MM.1S (cell line): ENCODE results near the gene TAPBP.
A peak's percentile ranks its signal among the peaks of the same experiment; 100 is the strongest.

Experiments used
- DNase-seq: peaks from one replicate; pipeline ENCODE4 v3.0.0-alpha.2; 2015
- H2AFZ ChIP-seq: fragments of 300-600 bp; sonication (generic); 2 replicates; pipeline ENCODE4 v1.6.0; 2016; ENCODE audit warnings: antibody characterized with exemption, low read length
- H3F3A ChIP-seq: fragments of 300-600 bp; sonication (generic); 2 replicates; pipeline ENCODE4 v1.6.1; 2016; ENCODE audit warnings: mild to moderate bottlenecking, antibody characterized with exemption, low read length, moderate library complexity, mixed read lengths; ENCODE audit not compliant: insufficient read depth
- H3K27ac ChIP-seq: fragments of 300-600 bp; sonication (generic); 2 replicates; pipeline ENCODE4 v1.5.1; 2016; ENCODE audit warnings: mild to moderate bottlenecking, low read length
- H3K27me3 ChIP-seq: fragments of 300-600 bp; sonication (generic); replicated peaks from 2 replicates; pipeline ENCODE4 v1.6.0; 2016; ENCODE audit warnings: low read length; ENCODE audit not compliant: insufficient read depth
- H3K36me3 ChIP-seq: fragments of 300-600 bp; sonication (generic); replicated peaks from 2 replicates; pipeline ENCODE4 v1.6.1; 2016; ENCODE audit warnings: mild to moderate bottlenecking, low read length, mixed read lengths; ENCODE audit not compliant: insufficient read depth
- H3K4me1 ChIP-seq: fragments of 300-600 bp; sonication (generic); 2 replicates; pipeline ENCODE4 v1.6.1; 2016; ENCODE audit warnings: low read length, mixed read lengths
- H3K4me2 ChIP-seq: fragments of 300-600 bp; sonication (generic); 2 replicates; pipeline ENCODE4 v1.6.0; 2016; ENCODE audit warnings: low read depth, low read length
- H3K4me3 ChIP-seq: fragments of 300-600 bp; sonication (generic); 2 replicates; pipeline ENCODE4 v1.5.1; 2016; ENCODE audit warnings: low read length, mixed read lengths
- H3K79me2 ChIP-seq: fragments of 300-600 bp; sonication (generic); 2 replicates; pipeline ENCODE4 v1.6.1; 2016; ENCODE audit warnings: mixed run types, low read length, mixed read lengths
- H3K9ac ChIP-seq: fragments of 300-600 bp; sonication (generic); 2 replicates; pipeline ENCODE4 v1.6.1; 2016; ENCODE audit warnings: low read length, mixed read lengths
- H3K9me2 ChIP-seq: fragments of 300-600 bp; sonication (generic); replicated peaks from 2 replicates; pipeline ENCODE4 v1.6.1; 2016; ENCODE audit warnings: mild to moderate bottlenecking, low read length, mixed read lengths; ENCODE audit not compliant: insufficient read depth
- H3K9me3 ChIP-seq: fragments of 300-600 bp; sonication (generic); replicated peaks from 2 replicates; pipeline ENCODE4 v1.6.1; 2016; ENCODE audit warnings: mild to moderate bottlenecking, low read length, mixed read lengths; ENCODE audit not compliant: insufficient read depth
- H4K20me1 ChIP-seq: fragments of 300-600 bp; sonication (generic); 2 replicates; pipeline ENCODE4 v1.6.1; 2016; ENCODE audit warnings: mild to moderate bottlenecking, low read length, moderate library complexity, mixed read lengths; ENCODE audit not compliant: insufficient read depth
- EZH2 ChIP-seq: fragments of 300-600 bp; sonication (generic); optimal IDR thresholded peaks from 2 replicates; pipeline ENCODE3; 2017; ENCODE audit warnings: low read depth, mild to moderate bottlenecking, antibody characterized with exemption, low read length, mixed read lengths
- EZH2phosphoT487 ChIP-seq: fragments of 300-600 bp; sonication (generic); IDR thresholded peaks from 2 replicates; pipeline ENCODE4 v1.6.1; 2018; ENCODE audit warnings: antibody characterized with exemption, low read length
- TF ChIP-seq, protein P1 (sequence below): fragments of 300-600 bp; sonication (generic); IDR thresholded peaks from 2 replicates; pipeline ENCODE4 v1.5.1; 2016; ENCODE audit warnings: antibody characterized with exemption, low read length, mixed read lengths

Gene TAPBP

DNA sequence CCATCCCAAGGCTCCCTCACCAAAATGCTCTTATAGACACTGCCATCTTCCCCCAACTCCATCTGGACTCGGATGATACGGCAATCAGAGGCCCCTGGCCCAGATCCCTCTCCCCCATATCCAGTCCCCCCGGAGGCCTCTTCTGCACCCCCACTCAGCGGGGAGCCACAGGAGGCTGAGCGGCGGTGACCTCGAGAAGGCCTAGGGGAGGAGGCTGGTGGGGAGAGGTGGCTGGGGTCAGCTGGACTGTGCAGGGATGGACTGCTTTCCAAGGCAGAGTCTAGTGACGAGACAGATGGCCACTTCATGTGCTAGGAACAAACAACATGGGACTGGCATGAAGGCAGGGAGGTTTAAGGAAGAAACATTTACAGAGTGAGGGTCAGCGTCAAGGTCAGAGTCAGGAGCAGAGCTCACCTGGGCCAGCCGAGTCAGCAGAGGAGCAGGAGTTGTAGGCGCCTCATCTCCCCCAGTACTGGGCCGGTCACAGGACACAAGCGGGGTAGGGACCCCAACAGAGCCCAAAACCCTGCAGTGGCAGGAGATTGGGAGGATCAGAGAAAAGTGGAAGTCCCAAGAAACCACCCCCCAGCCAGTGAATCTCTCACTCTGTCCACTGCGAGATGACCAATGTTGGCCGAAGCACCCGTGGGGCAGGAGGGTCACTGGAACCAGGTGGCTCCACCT lies 20.7 kb downstream of the TAPBP start:
- Histone ChIP-seq H3K9ac (no peak overlapping the region), H2AFZ (no peak overlapping the region), H3K27me3 (no peaks in the 10 kb centered on the region), H3K4me3 (no peak overlapping the region), H3K9me2 (no peaks in the 10 kb centered on the region), H3K4me1 (peaks cover 17% of the 10 kb centered on the region), H3F3A (peaks cover 2% of the 10 kb centered on the region), H3K79me2 (peaks cover 45% of the 10 kb centered on the region), H4K20me1 (no peaks in the 10 kb centered on the region), H3K36me3 (no peaks in the 10 kb centered on the region), H3K27ac (no peak overlapping the region), H3K9me3 (no peaks in the 10 kb centered on the region), H3K4me2 (no peak overlapping the region)
- no peak for DNase-seq
- TF ChIP-seq EZH2 (no peak), EZH2phosphoT487 (no peak)
- TF ChIP-seq, protein P1, sequence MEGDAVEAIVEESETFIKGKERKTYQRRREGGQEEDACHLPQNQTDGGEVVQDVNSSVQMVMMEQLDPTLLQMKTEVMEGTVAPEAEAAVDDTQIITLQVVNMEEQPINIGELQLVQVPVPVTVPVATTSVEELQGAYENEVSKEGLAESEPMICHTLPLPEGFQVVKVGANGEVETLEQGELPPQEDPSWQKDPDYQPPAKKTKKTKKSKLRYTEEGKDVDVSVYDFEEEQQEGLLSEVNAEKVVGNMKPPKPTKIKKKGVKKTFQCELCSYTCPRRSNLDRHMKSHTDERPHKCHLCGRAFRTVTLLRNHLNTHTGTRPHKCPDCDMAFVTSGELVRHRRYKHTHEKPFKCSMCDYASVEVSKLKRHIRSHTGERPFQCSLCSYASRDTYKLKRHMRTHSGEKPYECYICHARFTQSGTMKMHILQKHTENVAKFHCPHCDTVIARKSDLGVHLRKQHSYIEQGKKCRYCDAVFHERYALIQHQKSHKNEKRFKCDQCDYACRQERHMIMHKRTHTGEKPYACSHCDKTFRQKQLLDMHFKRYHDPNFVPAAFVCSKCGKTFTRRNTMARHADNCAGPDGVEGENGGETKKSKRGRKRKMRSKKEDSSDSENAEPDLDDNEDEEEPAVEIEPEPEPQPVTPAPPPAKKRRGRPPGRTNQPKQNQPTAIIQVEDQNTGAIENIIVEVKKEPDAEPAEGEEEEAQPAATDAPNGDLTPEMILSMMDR: no peak

DNA sequence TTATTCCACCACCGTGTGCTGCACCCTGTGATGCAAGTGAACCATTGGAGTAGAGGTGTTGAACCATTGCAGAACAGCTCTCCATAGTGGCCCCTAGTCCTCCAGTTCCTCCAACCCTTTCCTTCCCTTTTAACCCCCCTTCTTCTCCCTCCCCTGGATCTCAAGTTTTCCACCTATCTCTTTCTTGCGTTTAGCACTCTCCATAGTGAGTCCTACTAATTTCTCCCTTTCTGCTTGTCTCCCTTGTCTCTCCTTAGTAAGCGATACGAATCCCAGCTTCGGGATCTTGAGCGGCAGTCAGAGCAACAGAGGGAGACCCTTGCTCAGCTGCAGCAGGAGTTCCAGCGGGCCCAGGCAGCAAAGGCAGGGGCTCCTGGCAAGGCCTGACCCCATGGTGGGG lies 23.4 kb downstream of the TAPBP start:
- TF ChIP-seq EZH2phosphoT487 (no peak), EZH2 (no peak)
- TF ChIP-seq, protein P1: no peak
- Histone ChIP-seq H2AFZ (no peak overlapping the region), H3K4me2 (peak overlapping the region; percentile 89), H3K79me2 (peaks cover 52% of the 10 kb centered on the region), H3K27me3 (no peaks in the 10 kb centered on the region), H3K4me1 (peaks cover 20% of the 10 kb centered on the region; the same call in 1 of the 2 replicates), H3K27ac (no peak overlapping the region), H3K9me3 (no peaks in the 10 kb centered on the region), H3K4me3 (peak overlapping the region; percentile 99), H3K36me3 (0 out of 2 replicates have a peak, but pooled peaks cover 6% of the 10 kb centered on the region), H4K20me1 (no peaks in the 10 kb centered on the region), H3F3A (no peaks in the 10 kb centered on the region; the same call in 1 of the 2 replicates), H3K9ac (peak overlapping the region; percentile 91; the same call in 1 of the 2 replicates), H3K9me2 (no peaks in the 10 kb centered on the region)
- DNase-seq: no peak

DNA sequence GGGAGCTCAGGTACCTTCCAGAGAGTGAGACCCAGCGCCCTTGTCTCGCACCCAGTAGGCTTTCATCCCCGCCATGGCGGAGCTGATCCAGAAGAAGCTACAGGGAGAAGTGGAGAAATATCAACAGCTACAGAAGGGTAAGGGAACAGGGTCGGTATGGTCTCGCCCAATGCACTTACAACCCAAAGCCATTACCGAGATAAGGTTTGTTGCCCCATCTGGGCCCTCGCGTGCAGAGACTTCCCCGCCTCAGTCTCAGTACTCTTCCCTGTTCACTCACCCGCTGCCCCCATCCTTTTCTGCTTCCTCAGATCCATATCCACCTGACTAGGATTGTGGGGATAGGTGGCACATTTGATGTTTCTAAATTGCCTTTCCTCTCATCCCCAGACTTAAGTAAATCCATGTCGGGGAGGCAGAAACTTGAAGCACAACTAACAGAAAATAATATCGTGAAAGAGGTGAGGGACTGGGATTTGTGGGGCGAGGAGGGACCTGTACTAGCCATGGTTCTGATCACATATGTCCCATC lies 24.0 kb downstream of the TAPBP start:
- 0 out of 2 replicates have a peak, but pooled peaks cover 6% of the 10 kb centered on the region for H3K36me3 ChIP-seq
- peaks cover 20% of the 10 kb centered on the region; the same call in 1 of the 2 replicates for H3K4me1 ChIP-seq
- no peaks in the 10 kb centered on the region for H3K9me3 ChIP-seq
- peak overlapping the region; percentile 99 for H3K4me3 ChIP-seq
- peak overlapping the region; percentile 95 for H2AFZ ChIP-seq
- peak overlapping the region; percentile 91 for H3K9ac ChIP-seq
- H3K79me2 ChIP-seq: peaks cover 52% of the 10 kb centered on the region
- H4K20me1 ChIP-seq: no peaks in the 10 kb centered on the region
- H3F3A ChIP-seq: no peaks in the 10 kb centered on the region; the same call in 1 of the 2 replicates
- DNase-seq: no peak
- H3K27me3 ChIP-seq: no peaks in the 10 kb centered on the region
- no peak for TF ChIP-seq EZH2
- TF ChIP-seq EZH2phosphoT487: no peak
- TF ChIP-seq, protein P1: no peak
- H3K9me2 ChIP-seq: no peaks in the 10 kb centered on the region
- peak overlapping the region; percentile 89 for H3K4me2 ChIP-seq
- peak overlapping the region; percentile 16; the same call in 1 of the 2 replicates for H3K27ac ChIP-seq
